NCI-H82 treated with DMSO at 0.1 percent for 48 hours (cell line): Measurements from ENCODE around the gene CAMK2A.

Experiments used
- DNase-seq: peaks from one replicate; lab custom pipeline; 2025; ENCODE audit not compliant: unreplicated experiment; lab: John Stamatoyannopoulos, UW

The CAMK2A gene

DNA sequence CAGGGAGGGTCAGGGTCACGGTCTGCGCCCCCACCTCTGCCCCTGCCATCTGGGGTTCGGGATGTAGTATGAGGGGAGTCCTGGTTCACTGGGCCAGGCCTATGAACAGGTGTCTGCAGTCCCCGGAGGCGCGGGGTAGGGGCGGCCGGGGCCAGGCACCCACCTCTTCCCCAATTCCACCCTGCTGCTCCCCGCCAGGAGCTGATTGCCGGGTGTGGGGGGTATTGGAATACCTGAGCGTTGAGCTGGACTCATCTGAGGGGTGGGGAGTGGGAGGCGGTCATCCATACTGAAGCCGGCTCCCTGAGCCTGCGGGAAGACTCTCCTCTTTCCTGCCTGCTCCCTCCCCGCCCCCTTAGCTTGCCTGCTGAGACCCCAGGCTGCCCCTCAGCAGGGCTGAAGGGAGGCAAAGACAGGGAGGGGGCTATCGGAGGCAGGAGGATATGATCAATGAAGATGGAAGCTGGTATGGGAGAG is 99.0 kb downstream of the CAMK2A start:
- DNase-seq = no peak

DNA sequence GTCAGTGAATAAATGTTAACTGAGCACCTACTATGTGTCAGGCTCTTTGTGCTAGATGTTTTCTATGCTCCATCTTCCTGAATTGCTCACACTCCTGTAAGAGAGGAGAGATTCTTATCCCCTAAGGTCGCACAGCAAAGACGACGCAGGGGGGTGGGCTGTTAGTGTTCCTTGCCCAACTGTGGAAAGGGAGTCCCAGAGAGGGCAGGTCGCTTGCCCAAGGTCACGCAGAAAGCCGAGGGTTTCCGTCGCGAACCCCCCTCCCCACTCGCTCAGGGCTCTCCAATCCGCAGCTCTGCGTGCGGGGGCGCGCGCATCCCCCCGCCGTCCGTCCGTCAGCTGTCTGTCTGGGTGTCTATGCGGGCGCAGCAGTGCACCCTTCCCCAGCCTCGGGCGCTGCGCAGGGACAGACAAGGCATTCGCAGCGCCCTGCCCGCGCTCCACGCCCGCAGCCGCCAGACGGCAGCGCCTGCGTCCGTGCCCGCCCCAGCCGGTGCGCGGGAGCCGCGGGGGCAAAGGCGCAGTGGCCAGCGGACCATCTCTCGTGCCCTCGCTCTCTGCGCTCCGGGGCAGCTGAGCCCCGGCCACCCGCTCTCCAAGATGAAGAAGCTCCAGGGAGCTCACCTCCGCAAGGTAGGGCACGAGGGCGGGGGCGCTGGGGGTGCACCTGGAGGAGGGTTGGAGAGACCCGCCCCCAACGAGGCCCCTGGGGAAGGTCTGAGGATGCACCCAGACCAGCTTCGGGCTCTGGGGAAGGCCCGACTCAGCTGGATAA is 99.7 kb downstream of the CAMK2A start, which contains the start of gene SLC6A7:
Gene SLC6A7, plus strand, starts transcription at position 335 of the 775 bp plus-strand sequence. Its CDS starts 266 bp downstream, at position 601.
- DNase-seq = no peak

DNA sequence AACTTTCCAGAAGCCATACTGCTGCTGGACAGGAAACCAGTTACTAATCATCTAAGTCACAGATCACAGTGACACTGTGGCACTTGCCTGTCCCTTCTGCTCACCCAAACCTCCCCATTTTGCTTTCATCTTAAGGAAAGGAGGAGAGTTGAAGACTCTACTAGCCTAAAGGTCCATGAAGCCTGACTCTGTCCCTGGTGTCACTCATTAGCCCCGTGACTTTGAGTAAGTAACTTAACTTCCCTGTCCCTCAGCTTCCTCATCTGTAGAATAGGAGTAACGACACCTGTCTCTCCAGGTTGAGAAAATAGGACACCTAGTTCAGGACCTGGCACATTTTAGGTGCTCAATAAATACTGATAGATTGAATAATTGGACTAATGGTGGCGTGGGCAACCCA is 100.2 kb downstream of the CAMK2A start:
- DNase-seq = no peak

DNA sequence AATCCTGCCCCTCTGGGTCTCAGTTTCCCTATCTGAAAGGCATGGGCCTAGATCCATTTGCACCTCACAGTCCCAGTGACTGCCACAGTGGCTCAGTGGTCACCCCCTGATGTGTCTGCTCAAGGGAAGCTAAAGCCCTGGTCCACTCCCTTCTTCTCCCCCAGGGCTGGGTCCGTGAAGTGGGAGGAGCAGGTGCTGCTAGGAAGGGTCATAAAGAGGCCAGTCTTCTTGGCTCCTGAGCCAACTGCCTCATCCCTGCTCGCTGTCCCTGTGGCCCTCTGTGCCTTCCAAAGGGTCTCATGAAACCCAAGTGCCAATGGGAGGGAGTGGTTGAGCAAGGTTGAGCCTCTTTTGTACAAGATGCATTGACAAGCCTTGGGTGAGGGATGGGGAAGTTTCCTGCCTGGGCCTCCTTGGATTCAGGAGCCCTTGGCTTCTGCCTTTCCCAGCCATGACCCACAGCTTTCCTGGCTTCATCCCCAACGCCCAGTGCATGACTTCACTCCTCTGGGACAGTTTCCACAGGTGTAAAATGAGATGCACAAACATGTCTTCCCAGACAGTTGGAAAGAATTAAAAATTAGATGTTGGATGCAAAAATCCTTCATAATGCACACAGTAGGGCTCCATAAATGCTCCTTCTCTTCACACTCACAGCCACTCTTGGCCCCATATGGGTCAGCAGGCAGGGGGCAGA is 101.3 kb downstream of the CAMK2A start:
- DNase-seq = no peak

DNA sequence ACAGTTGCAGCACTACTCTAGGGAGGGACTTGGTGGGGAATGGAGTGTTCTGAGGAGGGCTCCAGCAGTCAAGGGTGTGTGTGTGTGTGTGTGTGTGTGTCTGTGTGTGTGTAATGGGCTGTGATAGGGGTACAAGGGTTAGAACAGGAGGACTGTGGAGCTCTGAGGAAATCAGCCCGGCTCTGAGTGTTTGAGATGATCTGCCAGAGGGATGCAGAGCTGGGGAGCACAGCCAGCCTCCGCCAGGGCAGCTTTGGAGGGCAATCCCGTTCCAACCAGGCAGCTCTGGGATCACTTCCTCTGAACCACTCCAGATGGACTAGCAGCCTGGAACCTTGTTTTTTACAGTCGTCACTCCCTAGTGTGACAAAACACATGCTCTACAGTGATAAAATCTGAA is 102.7 kb downstream of the CAMK2A start:
- DNase-seq = no peak

DNA sequence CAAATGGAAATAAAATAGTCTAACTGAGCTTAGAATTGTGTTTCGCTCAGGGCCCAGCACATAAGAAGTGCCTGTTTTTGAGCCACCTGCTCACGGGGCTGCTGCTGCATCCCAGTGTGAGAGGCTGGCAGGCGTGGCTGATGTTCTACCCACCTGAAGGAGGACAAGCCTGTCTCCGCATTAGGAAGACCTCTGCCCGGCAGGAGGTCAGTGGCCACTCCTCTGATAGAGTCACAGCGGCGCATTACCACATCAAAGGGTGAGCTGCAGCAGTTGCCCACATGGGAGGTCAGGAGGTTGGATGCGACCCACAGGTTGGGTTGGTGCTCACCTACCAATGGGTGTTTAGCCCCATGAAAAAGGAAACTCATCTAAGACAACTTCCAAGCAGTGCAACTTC is 103.4 kb downstream of the CAMK2A start:
- no peak for DNase-seq

DNA sequence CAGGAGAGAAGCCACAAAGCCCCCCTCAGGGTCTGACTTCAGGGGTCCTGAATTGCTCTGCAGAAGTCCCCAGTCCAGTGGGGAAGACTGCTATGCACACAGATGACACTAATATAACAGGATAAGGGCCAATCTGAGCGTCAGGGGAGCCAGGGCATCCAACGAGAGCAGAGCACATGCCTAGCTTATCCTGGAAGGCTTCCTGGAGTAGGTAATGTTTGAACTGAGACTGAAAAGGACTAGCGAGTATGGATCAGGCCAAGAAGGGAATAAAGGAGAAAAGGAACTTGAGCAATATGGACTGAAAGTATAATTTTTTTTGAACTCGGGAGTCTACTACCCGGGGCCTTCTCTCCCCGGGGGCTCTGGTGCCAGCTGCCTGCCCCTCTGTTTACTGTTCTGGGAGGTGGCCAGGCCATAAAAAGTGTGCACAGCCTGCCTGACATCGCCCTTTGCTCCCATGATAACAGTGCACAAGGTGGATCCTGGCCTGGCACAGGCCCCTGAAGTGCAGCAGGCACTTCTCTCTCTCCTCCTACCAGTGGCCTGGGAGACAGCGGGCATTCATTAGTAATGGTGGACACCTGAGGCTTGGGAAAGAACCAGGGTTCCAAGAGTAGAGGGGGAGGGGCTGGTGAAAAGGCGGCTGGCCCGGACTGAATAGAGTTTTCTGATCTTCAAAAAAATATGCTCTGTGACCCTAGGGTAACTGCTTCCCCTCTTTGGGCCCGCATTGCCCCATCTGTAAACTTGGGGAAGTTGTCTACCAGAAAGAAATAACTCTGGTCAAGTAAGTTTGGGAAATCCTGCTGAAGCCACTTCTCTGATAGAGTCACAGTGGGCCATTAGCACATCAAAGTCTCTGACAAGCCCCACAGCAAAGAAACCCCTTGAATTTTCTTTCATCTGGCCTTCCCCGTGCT is 104.3 kb downstream of the CAMK2A start:
- DNase-seq = no peak

DNA sequence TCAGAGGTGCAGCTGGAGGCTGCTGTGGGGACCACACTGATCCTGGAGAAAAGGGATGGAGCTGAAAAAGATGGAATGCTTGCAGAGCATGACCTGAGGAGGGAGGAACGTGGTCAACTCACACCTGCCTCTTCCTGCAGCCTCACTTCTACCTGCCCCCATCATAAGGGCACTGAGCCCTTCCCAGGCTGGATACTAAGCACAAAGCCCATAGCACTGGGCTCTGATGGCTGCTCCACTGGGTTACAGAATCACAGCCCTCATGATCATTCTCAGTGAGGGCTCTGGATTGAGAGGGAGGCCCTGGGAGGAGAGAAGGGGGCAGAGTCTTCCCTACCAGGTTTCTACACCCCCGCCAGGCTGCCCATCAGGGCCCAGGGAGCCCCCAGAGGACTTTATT is 105.6 kb downstream of the CAMK2A start:
- DNase-seq = no peak

DNA sequence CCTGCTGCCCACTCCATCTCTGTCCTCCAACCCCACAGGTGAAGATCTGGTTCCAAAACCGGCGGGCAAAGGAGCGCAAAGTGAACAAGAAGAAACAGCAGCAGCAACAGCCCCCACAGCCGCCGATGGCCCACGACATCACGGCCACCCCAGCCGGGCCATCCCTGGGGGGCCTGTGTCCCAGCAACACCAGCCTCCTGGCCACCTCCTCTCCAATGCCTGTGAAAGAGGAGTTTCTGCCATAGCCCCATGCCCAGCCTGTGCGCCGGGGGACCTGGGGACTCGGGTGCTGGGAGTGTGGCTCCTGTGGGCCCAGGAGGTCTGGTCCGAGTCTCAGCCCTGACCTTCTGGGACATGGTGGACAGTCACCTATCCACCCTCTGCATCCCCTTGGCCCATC is 106.1 kb downstream of the CAMK2A start:
- DNase-seq = no peak

DNA sequence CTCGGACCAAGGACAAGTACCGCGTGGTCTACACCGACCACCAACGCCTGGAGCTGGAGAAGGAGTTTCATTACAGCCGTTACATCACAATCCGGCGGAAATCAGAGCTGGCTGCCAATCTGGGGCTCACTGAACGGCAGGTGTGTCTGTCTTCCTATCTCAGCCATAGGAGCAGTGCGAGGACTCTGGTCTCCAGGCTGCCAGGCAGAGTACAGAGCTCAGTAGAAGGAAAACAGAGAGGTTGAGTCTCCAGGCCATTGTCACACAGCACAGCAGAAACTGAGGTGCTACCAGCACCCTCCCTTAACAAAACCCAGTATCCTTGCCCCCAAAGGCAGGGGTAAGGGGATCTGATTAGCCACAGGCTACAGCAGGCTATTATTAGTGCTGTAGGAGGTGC is 106.8 kb downstream of the CAMK2A start:
- DNase-seq = no peak

DNA sequence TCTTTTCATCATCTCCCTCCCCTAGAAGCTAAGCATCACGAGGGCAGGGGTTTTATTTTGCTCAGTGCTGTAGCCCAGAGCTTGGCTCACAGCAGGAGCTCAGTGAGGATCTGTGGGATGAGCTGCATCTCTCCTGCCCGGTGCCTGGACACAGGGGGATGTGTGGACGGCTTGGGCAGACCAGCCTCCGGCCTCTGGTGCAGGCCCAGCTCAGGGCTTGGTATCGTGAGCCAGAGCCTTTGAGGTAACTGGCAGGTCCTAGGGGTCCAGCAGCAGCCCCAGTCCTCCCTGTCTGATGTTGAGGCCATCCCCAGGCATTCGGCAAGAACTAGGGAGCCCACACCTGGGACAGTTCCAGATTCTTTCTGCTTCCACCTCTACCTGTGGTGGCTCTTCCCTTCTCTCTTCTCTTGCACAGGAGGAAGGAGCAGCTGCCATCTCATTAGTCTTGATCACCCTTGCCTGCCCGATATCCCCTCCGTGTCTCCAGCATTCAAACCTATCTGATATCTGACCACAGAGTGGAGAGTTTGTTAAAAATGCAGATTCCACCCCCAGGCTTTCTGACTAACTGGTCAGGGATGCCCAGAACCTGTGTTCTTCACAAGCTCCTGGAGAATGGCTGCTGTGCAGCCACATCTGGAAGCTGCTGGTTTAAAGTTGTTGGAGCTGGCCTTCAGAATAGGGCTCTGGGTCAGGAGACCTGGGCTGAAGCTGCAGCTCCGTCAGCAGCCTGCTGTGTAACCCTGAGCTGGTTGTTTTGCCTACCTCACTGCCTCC is 107.6 kb downstream of the CAMK2A start:
- no peak for DNase-seq

DNA sequence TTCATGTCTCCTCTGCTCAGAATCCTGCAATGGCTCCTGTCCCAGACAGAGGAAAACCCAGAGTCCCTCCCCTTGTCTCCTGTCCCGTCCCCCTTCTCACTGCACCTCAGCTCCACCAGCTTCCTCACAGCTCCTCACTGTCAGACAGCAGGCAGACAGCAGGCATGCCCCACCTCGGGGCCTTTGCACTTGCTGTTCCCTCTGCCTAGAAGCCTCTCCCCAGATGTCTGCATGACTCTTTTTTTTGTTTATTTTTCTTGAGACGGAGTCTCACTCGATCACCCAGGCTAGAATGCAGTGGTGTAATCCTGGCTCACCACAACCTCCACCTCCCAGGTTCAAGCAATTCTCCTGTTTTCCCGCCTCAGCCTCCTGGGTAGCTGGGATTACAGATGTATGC is 108.5 kb downstream of the CAMK2A start:
- no peak for DNase-seq

DNA sequence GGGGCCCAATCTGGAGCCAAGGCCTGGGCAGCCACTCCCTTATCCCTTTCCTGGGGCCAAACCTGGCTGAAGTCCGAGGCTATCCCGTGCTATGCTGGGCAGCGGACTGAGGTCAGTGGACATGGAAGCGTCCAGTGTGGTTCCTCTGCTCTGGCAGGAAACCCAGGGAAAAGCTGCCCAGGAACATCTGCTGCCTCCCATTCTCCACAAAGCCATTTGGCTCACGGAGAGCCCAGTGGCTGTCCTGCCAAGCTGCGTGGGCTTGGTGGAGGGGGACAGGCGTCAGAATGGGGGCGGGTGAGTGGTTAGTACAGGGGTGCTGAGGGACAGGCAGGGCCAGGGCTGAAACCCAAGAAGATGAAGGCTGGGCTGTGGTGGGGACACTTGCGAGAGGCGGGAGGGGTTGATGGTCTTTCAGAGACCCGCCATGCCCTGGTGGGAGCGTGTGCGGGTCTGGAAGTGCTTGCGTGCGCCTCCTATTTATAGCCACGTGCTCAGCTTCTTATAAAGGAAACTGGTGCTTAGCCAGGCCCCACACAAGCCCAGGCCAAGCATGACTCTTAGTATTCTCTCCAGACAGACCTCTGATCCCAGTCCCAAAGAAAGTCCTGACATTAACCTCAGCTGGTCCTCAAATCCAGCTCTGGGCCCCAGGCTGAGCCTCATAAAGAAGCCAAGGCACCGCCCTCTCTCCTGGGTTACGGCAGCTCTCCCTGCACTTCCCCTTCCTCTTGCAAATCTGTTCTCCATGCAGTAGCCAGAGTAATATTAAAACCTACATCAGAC is 109.1 kb downstream of the CAMK2A start:
- no peak for DNase-seq

DNA sequence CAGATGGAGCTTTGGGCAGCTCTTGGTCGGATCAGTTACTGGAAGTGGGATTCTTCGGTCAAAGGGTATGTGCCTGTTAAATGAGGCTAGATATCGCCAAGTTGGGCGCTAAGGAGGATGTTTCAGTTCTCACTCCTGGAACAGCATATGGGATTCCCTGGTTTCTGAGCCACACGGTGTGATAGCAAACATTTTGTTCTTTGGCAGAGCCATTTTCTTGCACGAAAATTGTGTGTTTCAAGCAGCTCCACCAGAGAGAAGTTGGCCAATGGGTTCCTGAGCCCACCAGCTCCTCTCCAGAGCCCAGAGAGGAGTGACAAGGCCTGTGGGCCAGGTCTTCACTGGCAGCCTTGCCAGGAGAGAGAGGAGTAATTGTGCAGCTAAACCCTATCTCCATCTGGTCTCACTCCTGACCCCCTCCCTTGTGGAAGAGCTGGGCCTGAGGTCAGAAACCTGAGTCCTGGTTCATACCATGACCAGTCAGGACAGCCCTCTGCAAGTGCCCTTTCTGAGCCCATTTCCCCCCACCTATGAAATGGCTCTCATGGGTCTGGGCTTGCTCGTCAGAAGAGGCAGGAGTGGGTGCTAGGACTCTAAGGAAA is 110.5 kb downstream of the CAMK2A start:
- no peak for DNase-seq

DNA sequence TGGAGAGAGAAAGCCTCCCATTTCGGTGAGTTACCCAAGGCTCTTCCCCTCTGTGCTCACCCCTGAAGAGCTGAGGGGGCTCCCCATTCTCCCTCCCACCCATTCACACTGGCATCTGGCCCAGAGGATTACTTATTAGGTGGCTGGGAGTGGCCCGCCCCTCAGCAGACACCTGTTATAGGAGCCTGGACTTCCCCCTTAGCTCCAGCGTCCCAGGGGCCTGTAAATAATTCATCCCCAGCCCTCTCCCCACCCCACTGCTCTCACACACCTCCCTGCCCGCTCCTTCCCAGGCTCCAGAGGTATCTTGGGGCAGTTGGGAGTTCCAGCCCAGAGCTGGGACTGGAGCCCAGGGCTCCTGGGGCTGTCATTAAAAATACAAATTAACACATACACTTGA is 111.3 kb downstream of the CAMK2A start:
- no peak for DNase-seq

DNA sequence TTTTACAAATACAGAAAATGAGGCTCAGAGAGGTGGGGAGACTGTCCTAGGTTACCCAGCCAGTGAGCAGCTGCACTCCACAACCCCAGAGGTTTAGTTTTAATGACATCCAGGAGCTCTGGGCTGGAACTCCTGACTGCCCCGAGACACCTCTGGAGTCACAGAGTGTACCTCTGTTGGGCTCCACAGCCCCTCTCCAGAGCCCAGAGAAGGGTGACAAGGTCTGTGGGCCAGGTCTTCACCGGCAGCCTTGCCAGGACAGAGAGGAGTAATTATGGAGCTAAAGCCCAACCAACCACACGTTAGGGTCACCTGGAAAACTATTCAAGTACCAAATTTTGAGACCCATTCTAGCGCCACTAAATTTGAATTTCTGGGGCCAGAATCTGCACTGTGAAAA is 111.9 kb downstream of the CAMK2A start:
- DNase-seq = no peak

DNA sequence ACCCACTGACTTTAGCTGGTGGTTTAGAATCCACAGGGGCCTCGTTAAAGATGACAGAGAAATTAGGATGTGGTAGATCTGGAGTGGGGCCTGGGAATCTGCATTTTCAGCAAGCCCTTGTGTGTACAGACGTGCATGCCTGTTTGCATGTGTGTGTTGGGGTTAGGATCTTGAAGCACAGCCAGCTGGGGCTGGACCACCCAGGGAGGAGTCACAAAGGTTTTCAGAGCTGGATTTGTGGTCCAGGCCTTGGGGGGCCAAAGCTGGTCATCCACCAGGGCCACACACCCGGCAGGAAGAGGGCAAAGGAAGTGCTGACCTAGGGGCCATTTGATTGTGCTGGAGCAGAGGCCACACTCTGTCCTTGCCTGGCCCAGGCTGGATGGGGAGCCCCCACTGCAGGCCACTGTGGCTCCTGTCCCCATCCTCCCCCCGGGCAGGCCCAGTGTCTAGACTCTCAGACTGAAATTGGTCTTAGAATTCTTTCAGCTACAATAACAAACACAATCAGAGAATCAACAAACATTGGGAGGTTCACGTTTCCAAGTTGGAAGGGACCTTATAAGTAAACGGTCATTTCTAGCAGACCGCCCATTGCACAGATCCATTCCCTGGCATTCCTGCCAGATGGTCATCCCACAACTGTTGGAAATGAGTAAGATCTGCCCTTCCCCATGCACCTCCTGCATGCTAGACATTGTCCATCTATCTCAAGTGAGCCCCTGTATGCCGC is 112.7 kb downstream of the CAMK2A start:
- no peak for DNase-seq

DNA sequence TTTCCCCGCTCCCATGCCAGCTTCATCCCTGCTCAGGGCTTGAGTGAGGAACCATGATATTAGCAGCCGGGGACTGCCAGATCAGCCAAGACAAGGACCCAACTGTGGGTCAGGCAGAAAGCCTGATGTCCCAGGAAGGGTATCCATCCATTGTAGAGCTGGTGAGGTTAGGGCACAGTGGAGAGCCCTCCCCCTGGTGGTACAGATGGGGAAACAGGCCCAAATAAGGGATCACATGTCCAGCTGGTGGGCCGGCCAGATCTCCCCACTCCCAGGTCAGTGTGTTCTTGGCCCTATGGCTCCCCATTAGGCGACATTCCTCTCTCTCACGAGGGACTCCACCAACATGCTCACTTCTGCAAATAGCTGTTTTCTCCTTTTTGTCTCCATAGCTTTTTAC is 114.0 kb downstream of the CAMK2A start:
- no peak for DNase-seq

DNA sequence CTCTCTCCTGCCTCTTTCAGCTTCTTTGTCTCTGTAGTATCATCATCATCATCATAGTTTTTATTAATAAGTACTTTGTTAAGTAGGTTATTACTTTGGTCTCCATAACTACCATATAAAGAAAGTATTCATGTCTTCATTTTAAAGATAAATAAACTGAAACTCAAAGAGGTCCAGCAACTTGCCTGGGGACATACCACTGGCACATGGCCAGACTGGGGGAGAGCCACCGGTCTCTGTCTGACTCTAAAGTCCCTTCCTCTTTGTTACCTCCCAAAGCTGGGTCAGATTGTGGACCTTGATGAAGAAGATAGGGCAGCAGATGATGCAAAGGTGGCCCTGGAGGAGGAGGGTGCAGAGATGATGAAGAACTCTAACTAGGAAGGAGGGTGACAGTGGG is 114.5 kb downstream of the CAMK2A start:
- no peak for DNase-seq
